ENCODE data around the gene LCP1.

The LCP1 gene

GRCh38 chr13:46154136-46154801 lies 27.7 kb downstream of the LCP1 start:
- no peak for DNase-seq

- DNase-seq, result no peak
Measured at GRCh38 chr13:46152627-46153328, 29.2 kb downstream of the LCP1 start.

GRCh38 chr13:46150134-46150693 lies 31.8 kb downstream of the LCP1 start:
- DNase-seq, result no peak

- no peak for DNase-seq
Measured at GRCh38 chr13:46149272-46150133, 32.5 kb downstream of the LCP1 start.

- no peak for DNase-seq
Measured at GRCh38 chr13:46146898-46147297, 35.1 kb downstream of the LCP1 start.

- no peak for DNase-seq
Measured at GRCh38 chr13:46145950-46146349, 36.0 kb downstream of the LCP1 start.

GRCh38 chr13:46145135-46145534 lies 36.8 kb downstream of the LCP1 start:
- no peak for DNase-seq

GRCh38 chr13:46143184-46143701 lies 38.7 kb downstream of the LCP1 start:
- DNase-seq, result no peak

- DNase-seq, result no peak
Measured at GRCh38 chr13:46142776-46143175, 39.2 kb downstream of the LCP1 start.

GRCh38 chr13:46140044-46140443 lies 41.9 kb downstream of the LCP1 start:
- no peak for DNase-seq

- no peak for DNase-seq
Measured at GRCh38 chr13:46137627-46138317, 44.2 kb downstream of the LCP1 start.

- DNase-seq, result no peak
Measured at GRCh38 chr13:46136688-46137087, 45.3 kb downstream of the LCP1 start.

GRCh38 chr13:46134961-46135522 lies 46.9 kb downstream of the LCP1 start:
- no peak for DNase-seq

GRCh38 chr13:46134494-46134893 lies 47.5 kb downstream of the LCP1 start:
- no peak for DNase-seq

- DNase-seq, result no peak
Measured at GRCh38 chr13:46132109-46132508, 49.9 kb downstream of the LCP1 start.

GRCh38 chr13:46131705-46132104 lies 50.3 kb downstream of the LCP1 start:
- no peak for DNase-seq

GRCh38 chr13:46129955-46130618 lies 51.9 kb downstream of the LCP1 start:
- no peak for DNase-seq

- no peak for DNase-seq
Measured at GRCh38 chr13:46129124-46129523, 52.9 kb downstream of the LCP1 start.

GRCh38 chr13:46127358-46128023 lies 54.5 kb downstream of the LCP1 start:
- DNase-seq, result no peak

GRCh38 chr13:46126552-46127357 lies 55.2 kb downstream of the LCP1 start:
- peak; percentile 80 for DNase-seq
